Measurements from ENCODE around the gene BEGAIN. TPM values are rescaled to one million over a fixed set of nuclear protein-coding genes. Genes with fewer than 3 reads are reported as not detected.

BEGAIN gene
- polyA plus RNA-seq, 1 donor from 2014 or later, result 10.9 TPM

DNA sequence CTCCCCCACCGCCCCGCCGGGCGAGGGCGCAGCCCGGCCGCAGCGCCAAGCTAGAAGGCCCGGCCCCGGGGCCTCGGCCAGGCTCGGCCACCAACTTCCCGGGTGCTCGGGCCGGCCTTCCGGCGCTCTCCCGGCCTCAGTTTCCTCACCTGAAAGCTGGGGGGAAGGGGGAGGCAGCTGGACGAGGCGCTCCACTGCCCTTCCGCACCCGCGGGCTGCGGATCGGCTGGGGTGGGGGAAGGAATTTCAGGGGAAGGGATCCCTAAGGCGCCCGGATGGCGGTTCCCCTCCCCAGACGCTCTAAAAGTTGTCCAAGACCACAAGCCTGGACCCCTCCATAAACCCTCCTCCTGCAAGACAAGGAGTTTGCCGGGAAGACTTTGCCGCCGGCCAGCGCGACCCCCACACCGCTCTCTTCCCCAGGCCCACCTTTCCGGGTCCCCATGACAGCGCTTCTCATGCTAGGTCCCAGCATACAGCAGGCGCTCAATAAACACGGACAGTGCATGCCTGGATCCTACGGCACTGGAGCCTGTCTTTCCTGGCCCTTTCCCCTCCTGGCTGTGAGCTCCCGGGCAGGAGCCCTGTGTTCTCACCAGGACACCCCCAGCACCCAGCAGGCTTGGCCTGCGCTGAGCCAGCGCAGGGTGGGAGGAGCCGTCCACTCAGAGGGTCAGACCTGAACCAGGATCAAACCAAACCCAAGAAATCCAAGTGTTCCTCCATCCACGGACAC, 18.1 kb downstream of the BEGAIN start:
- Histone ChIP-seq H3K27ac (ENCODE audit: low read length) (no peak overlapping the region), H3K36me3 (ENCODE audit: insufficient read depth, low read length) (no peaks in the 10 kb centered on the region), H3K9me3 (ENCODE audit: low read length) (no peaks in the 10 kb centered on the region), H4K20me1 (ENCODE audit: insufficient read depth) (no peaks in the 10 kb centered on the region), H3K9me2 (ENCODE audit: insufficient read depth, low read length) (no peaks in the 10 kb centered on the region), H2AFZ (ENCODE audit: low read depth, low read length) (no peak overlapping the region), H3F3A (ENCODE audit: insufficient read depth, low read length, poor library complexity, severe bottlenecking) (no peaks in the 10 kb centered on the region), H3K4me2 (ENCODE audit: low read length) (no peak overlapping the region), H3K9ac (ENCODE audit: low read length) (peak overlapping the region; percentile 23), H3K4me3 (ENCODE audit: low read length) (peak overlapping the region; percentile 67), H3K79me2 (replicated peaks; ENCODE audit: insufficient read depth, low read length) (peaks cover 26% of the 10 kb centered on the region), H3K27me3 (ENCODE audit: insufficient read depth, low read depth, low read length) (peaks cover 22% of the 10 kb centered on the region)
- TF ChIP-seq POLR2AphosphoS5 (IDR thresholded peaks at IDR 0.05), result no peak
- no peak for TF ChIP-seq RAD21 (conservative IDR thresholded peaks at IDR 0.05)
- no peak for TF ChIP-seq EZH2 (IDR thresholded peaks at IDR 0.05; ENCODE audit: borderline replicate concordance, insufficient read depth, low read length, poor library complexity, severe bottlenecking)
- TF ChIP-seq MXI1 (conservative IDR thresholded peaks at IDR 0.05; ENCODE audit: poor library complexity, severe bottlenecking), result no peak
- TF ChIP-seq, protein P1, sequence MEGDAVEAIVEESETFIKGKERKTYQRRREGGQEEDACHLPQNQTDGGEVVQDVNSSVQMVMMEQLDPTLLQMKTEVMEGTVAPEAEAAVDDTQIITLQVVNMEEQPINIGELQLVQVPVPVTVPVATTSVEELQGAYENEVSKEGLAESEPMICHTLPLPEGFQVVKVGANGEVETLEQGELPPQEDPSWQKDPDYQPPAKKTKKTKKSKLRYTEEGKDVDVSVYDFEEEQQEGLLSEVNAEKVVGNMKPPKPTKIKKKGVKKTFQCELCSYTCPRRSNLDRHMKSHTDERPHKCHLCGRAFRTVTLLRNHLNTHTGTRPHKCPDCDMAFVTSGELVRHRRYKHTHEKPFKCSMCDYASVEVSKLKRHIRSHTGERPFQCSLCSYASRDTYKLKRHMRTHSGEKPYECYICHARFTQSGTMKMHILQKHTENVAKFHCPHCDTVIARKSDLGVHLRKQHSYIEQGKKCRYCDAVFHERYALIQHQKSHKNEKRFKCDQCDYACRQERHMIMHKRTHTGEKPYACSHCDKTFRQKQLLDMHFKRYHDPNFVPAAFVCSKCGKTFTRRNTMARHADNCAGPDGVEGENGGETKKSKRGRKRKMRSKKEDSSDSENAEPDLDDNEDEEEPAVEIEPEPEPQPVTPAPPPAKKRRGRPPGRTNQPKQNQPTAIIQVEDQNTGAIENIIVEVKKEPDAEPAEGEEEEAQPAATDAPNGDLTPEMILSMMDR (IDR thresholded peaks at IDR 0.05; ENCODE audit: poor library complexity, severe bottlenecking), result no peak
- TF ChIP-seq TAF1 (IDR thresholded peaks at IDR 0.05; ENCODE audit: low read depth), result no peak
- TF ChIP-seq, protein P2, sequence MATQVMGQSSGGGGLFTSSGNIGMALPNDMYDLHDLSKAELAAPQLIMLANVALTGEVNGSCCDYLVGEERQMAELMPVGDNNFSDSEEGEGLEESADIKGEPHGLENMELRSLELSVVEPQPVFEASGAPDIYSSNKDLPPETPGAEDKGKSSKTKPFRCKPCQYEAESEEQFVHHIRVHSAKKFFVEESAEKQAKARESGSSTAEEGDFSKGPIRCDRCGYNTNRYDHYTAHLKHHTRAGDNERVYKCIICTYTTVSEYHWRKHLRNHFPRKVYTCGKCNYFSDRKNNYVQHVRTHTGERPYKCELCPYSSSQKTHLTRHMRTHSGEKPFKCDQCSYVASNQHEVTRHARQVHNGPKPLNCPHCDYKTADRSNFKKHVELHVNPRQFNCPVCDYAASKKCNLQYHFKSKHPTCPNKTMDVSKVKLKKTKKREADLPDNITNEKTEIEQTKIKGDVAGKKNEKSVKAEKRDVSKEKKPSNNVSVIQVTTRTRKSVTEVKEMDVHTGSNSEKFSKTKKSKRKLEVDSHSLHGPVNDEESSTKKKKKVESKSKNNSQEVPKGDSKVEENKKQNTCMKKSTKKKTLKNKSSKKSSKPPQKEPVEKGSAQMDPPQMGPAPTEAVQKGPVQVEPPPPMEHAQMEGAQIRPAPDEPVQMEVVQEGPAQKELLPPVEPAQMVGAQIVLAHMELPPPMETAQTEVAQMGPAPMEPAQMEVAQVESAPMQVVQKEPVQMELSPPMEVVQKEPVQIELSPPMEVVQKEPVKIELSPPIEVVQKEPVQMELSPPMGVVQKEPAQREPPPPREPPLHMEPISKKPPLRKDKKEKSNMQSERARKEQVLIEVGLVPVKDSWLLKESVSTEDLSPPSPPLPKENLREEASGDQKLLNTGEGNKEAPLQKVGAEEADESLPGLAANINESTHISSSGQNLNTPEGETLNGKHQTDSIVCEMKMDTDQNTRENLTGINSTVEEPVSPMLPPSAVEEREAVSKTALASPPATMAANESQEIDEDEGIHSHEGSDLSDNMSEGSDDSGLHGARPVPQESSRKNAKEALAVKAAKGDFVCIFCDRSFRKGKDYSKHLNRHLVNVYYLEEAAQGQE (IDR thresholded peaks at IDR 0.05; ENCODE audit: borderline replicate concordance), result no peak
- no peak for TF ChIP-seq EP300 (conservative IDR thresholded peaks at IDR 0.05; ENCODE audit: poor library complexity, severe bottlenecking)
- no peak for TF ChIP-seq SMC3 (conservative IDR thresholded peaks at IDR 0.05; ENCODE audit: poor library complexity)

DNA sequence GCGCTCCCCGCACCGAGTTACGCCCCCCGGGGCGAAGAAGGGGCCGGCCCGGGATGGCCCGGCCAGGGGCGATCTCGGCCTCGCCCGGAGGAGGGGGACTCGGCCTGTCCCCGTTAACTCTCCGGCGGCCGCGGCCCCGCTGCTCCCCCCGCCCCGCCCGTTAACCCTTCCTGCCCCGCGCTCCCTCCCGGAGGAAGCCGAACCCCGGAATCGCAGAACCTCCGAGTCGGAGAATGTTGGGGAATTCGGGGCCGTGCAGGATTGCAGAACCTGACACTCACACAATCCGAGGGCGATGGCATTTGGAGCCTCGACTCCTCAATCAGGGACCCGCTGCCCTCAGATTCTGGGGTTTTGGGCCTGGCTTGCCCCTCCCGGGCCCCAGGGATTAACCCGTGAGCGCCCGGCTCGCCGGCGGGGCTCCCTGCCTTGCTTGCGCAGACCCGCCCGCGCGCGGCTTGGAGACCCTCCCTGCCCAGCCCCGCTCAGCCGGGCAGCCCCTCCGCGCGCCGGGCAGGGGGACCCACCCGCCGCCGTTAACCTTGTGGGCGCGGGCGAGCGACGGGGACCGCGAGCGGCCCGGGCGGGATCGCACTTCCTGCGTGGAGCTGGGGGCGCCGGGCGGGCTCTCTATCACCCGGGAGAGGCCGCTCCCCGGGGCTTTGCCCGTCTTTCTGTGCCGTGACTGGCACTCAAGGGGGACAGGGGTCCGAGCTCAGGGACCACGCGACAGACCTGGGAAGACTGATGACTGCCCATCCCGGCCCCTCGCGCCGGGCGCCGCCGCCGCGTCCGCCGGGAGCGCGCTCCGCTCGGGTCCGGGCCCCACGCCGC, 18.8 kb downstream of the BEGAIN start:
- no peak for TF ChIP-seq POLR2AphosphoS5 (IDR thresholded peaks at IDR 0.05)
- peak; percentile 42 for TF ChIP-seq SMC3 (conservative IDR thresholded peaks at IDR 0.05; ENCODE audit: poor library complexity)
- peak; percentile 31 for TF ChIP-seq MXI1 (conservative IDR thresholded peaks at IDR 0.05; ENCODE audit: poor library complexity, severe bottlenecking)
- peak; percentile 24 for TF ChIP-seq RAD21 (conservative IDR thresholded peaks at IDR 0.05)
- H3K9me2 ChIP-seq (ENCODE audit: insufficient read depth, low read length), result no peaks in the 10 kb centered on the region
- H3K9ac ChIP-seq (ENCODE audit: low read length), result peak overlapping the region; percentile 62
- no peaks in the 10 kb centered on the region for H3K9me3 ChIP-seq (ENCODE audit: low read length)
- peaks cover 22% of the 10 kb centered on the region for H3K27me3 ChIP-seq (ENCODE audit: insufficient read depth, low read depth, low read length)
- peak overlapping the region; percentile 67 for H3K4me3 ChIP-seq (ENCODE audit: low read length)
- H3K36me3 ChIP-seq (ENCODE audit: insufficient read depth, low read length), result no peaks in the 10 kb centered on the region
- H3K27ac ChIP-seq (ENCODE audit: low read length), result no peak overlapping the region
- H4K20me1 ChIP-seq (ENCODE audit: insufficient read depth), result no peaks in the 10 kb centered on the region
- H3K79me2 ChIP-seq (replicated peaks; ENCODE audit: insufficient read depth, low read length), result peaks cover 26% of the 10 kb centered on the region
- no peaks in the 10 kb centered on the region for H3F3A ChIP-seq (ENCODE audit: insufficient read depth, low read length, poor library complexity, severe bottlenecking)
- H2AFZ ChIP-seq (ENCODE audit: low read depth, low read length), result no peak overlapping the region
- H3K4me2 ChIP-seq (ENCODE audit: low read length), result peak overlapping the region; percentile 59
